ENCODE results near the gene MICU1.

The MICU1 gene

GRCh38 chr10:72626444-72626754, 520 bp upstream of the MICU1 start:
- DNase-seq, result no peak

- no peak for DNase-seq
These were observed 637 bp downstream of the MICU1 start for GRCh38 chr10:72625276-72625607.

DNA sequence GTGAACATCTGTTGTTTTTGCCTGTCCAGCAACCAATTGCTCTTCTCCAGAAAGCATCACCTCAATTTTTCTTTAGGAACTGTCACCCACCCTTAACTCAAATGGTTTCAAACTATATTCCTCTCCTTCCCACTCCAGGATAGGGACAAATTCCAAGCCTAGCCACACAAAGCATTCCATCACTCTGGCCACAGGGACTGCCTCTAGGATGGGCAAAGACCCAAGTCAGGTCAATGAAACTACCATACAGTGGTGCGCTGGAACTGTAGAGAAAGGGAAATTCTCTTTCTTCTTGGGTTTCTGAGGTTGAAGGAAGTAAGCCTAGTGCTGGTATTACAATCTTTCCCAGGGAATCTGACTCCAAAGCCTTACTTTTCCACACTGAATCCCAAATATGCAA, 3.6 kb downstream of the MICU1 start:
- DNase-seq, result no peak

DNA sequence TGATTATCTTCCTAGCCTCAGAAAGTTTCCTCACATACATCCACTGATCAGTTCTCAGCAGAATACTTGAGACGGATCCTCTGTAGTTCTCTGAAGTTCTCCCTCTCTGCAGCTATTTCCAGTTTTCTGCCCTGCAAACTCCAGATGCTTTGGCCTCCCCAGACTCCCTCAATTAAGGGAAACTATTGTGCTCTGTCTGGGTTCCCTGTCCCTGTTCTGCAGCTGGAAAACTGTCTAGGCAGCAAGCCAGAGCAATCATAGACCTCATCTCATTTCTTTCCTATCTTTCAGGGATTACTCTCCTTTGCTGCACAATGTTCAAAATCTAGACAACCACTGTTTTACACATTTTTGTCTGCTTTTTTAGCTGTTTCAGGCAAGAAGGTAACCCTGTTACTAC, 9.2 kb downstream of the MICU1 start:
- DNase-seq, result no peak

- DNase-seq, result no peak
These were observed 9.9 kb downstream of the MICU1 start for GRCh38 chr10:72615970-72616369.

DNA sequence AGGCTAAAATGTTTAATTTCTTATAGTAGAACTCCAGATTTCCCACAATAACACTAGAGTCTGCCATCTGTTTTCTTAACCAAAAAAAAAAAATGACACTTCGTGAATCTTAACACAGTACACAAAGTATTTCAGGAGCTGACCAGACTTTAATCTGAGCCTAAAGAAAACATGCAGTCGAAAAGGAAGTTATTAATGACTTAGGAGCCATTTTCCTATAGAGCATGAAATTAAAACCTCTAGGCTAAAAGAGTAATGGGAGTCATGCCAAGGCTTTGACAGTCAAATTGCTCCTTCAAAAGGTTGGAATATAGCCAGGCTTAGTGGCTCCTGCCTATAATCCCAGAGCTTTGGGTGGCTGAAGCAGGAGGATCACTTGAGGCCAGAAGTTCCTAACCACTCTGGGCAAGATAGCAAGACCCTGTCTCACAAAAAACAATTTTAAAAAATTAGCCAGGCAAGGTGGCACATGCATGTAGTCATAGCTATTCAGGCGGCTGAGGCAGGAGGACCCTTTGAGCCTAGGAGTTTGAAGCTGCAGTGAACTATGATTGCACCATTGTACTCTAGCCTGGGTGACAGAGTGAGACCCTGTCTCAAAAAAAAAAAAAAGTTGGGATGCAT, 13.6 kb downstream of the MICU1 start:
- DNase-seq, result no peak

DNA sequence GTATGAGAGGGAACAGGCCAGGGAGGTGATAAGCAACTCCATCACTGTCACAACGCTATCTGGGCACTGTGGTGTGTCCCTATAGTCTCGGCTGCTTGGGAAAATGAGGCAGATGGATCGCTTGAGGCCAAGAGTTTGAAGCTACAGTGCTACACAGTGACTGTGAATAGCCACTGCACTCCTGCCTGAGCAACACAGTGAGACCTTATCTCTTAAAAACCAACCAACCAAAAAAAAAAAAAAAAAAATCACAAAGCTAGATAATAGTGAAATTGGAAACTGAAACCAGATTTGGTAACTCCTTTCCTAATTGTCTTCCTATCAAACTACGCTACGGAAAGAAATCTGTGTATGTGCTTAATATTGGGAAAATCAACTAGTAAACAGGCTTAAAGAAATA, 14.1 kb downstream of the MICU1 start:
- DNase-seq, result no peak

DNA sequence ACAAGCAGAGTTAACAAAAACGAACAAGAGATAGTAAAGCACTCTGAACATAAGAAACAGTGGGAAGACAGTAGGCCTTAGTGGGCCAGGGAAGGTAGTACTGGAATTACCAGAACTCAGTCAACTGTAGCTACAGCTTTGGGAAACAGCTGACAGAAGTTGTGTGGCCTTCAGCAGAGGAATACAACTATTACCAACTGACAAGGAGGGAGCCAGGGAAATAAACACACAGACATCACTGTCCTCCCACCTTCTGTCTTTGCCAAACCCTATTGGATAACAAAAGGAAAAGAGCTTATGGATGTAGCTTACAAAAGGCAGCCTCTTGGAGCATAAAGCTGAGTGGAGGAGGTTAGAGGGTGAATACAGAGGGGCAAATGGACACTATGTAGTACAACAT, 15.4 kb downstream of the MICU1 start:
- no peak for DNase-seq

DNA sequence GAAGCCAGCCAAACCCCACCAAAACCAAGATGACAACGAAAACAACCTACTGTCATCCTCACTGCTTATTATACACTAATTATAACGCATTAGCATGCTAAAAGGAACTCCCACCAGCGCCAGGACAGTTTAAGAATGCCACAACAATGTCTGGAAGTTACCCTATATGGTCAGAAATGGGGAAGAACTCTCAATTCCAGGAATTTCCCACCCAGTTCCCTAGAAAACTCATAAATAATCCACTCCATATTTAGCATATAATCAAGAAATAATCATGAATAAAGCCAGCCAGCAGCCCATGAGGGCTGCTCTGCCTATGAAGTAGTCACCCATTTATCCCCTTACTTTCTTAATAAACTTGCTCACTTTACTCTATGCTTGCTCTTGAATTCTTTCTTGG, 20.8 kb downstream of the MICU1 start:
- no peak for DNase-seq

- DNase-seq, result no peak
These were observed 24.7 kb downstream of the MICU1 start for GRCh38 chr10:72601144-72601543.

DNA sequence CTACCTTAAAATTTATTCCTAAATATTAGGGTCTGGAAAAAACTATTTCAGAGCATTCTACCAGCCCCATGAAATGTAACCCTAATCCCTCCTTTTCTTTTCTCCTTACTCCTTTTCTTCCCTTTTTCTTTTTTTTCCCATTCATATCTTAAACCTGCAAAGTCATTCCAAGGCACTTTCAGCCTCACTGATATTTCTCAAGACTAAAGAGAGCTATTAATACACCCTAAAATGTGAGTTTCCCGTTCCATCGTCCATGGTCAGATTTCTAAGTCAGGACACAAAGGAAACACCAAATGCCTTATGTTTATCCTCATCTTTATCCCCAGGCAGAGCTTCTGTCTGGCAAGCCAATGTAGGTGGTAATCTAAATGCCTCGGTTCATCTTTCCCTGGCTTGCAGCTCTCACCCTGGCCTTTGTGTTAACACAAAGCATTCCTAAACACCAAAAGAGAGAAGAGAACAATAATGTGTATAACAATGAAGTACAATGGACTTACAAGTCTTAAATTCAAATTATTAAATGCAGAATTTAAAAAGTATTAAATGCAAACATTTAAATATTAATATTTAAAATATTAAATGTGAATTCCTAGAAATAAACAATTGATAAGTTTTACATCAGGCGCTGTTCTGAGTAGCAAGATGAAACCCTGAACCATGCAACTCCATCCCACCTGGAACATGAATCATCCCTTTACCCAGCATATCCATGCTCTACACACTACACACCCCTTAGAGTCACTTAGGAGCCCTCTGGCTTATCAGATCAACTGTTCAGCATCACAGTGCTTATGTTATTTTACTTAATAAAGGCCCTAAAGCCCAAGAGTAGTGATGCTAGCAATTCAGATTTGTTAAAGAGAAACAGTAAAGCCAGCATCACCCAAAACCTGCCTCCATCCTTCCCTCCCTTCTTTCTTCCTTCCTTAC, 26.8 kb downstream of the MICU1 start:
- DNase-seq, result no peak

DNA sequence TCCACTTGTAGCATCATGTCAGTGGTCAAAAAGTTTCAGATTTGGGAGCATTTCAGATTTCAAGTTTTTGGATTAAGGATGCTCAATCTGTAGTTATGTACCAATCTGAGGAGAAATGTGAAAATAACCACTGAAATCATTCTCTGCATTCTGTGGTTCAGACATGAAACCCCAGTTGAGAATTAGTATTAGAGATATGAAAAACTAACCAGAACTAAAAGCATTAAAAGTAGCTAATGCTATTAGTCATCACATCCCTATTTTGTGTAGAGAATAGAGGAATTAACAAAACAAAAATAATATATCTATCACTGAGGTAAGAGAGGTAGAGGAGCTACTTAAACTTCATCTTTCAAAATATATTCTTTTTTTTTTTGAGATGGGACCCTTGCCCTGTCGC, 28.0 kb downstream of the MICU1 start:
- DNase-seq, result no peak

DNA sequence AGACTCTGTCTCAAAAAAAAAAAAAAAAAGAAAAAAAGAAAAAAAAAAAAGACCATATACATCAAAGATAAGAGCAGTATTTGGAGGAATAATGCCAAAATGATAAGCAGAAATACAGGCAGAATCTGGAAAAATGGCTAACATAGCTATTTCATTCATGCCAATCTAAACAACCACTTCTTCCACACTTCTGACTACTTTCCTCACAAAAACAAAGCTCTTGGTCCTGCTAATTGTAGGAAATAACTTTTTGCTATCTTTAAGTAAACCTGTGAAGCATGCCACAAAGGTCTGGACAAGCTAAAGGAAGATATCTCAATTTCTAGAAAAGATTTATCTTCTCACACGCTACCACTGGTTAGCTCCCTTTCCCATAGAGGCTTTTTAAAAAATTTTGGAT, 30.4 kb downstream of the MICU1 start:
- no peak for DNase-seq

DNA sequence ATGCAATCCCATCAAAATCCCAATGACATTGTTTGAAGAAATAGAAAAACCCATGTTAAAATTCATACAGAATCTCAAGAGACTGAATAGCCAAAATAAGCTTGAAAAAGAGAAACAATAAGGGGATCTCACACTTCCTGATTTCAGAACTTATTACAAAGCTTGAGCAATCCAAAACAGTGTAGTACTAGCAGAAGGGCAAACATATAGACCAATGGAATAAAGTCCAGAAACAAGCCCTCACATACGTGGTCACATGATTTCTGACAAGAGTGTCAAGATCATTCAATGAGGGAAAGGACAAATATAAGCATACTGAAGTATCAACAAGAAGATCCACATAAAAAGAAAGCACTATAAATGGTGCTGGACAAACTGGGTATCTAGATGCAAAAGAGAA, 31.9 kb downstream of the MICU1 start:
- no peak for DNase-seq

GRCh38 chr10:72588266-72588665, 37.6 kb downstream of the MICU1 start:
- no peak for DNase-seq

GRCh38 chr10:72587568-72587967, 38.3 kb downstream of the MICU1 start:
- no peak for DNase-seq

GRCh38 chr10:72574636-72575035, 51.2 kb downstream of the MICU1 start:
- DNase-seq, result no peak

DNA sequence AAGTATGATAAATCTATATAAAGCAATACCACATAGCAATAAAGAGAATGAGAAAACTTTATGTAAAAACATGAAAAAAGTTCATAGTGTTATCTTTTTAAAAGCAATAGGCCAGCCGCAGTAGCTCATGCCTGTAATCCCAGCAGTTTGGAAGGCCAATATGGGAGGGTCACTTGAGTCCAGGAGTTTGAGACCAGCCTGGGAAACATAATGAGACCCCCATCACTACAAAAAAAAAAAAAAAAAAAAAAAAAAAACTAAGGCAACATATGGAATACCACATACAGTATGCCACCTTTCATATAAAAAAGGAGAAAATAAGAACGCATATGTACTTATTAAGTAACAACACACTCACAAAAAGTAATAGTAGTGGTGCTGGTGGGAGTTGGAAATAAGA, 52.8 kb downstream of the MICU1 start:
- DNase-seq, result no peak

DNA sequence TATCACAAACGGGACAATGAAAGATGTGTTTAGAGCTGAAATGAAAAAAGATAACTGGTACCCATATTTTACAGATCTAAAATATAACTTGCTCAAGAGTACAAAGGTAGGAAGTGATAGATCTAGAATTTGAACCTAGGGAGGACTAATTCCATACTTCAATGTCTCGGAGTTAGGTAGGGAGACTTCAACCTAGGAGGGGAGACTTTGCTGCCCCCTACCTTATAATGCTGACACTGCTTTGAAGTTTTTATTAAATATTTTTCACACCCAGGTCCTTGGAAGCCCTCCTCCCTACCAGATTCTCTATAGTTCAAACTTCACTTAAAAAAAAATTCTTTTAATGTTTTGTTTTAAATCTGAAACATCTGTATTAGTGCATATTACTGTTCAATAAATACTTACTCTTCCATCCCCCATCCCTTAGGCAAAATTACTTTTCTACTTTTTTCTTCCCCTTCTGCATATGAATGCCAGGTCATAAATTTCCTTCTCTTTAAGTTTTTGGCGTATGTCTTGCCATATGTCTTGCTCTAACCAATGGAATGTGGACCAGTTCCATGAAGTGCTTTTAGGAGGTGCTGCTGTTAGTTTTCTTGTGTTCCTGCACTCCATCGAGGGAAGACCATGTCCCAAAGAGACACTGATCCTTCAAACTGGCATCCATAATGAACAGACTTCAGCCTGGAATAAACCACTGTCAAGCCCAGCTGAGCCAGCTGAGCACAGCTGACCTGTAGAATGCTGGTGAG, 57.8 kb downstream of the MICU1 start:
- DNase-seq, result no peak

- no peak for DNase-seq
These were observed 58.5 kb downstream of the MICU1 start for GRCh38 chr10:72567421-72567820.

- DNase-seq, result no peak
These were observed 61.3 kb downstream of the MICU1 start for GRCh38 chr10:72564596-72564995.

- no peak for DNase-seq
These were observed 62.4 kb downstream of the MICU1 start for GRCh38 chr10:72563327-72563932.

DNA sequence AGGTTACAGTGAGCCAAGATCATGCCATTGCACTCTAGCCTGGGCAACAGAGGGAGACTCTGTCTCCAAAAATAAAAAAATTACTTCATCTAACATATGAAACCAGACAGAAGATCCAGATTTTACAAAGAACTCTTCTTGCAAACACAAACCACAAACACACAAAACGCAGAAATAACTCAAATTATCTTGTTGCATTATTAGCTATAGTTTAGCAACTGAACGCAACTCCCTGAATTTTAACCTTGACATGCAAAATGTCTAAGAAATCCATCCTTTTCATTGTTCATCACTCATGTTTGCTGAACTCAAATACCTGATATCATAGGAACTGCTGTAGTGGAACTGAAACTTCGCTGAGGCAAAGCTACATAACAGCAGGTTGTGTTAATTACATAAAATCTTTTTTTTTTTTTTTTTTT, 64.1 kb downstream of the MICU1 start:
- no peak for DNase-seq

DNA sequence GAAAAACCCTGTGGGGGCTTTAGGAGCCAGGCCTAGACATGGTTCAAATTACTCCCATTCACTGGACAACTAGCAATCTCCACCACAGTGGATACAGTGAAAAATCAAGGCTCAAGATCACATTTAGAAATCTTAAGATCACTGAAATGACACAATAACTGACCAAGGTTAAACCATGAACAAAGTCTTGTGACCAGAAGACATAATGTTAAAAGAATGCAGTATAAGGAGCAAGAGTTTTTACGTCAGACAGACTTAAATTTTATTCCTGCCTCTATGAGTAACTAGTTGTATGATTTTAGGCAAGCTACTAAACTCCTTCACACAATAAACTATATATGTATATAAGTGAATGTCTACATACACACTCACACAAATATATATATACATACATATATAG, 68.5 kb downstream of the MICU1 start:
- DNase-seq, result no peak
